Colonic mucosa (tissue), 4 donors: ENCODE results near the gene LZTS2. TPM values are rescaled to one million over a fixed set of nuclear protein-coding genes. Genes with fewer than 3 reads are reported as not detected.

Experiments used
- DNase-seq: peaks from one replicate; pipeline ENCODE4 v3.0.0-alpha.2; 2020
- H3K27ac ChIP-seq: fragments of 200-600 bp; one replicate; pipeline ENCODE4 v1.8.0; 2021
- H3K27me3 ChIP-seq: fragments of 200-600 bp; one replicate; pipeline ENCODE4 v1.8.0; 2021
- H3K36me3 ChIP-seq: fragments of 200-600 bp; one replicate; pipeline ENCODE4 v1.8.0; 2021
- H3K4me1 ChIP-seq: fragments of 200-600 bp; one replicate; pipeline ENCODE4 v1.8.0; 2021; ENCODE audit warnings: mild to moderate bottlenecking
- H3K4me3 ChIP-seq: fragments of 200-600 bp; one replicate; pipeline ENCODE4 v1.8.0; 2021
- H3K9ac ChIP-seq, 2 donors: one replicate each; pipeline ENCODE4 v1.7.0; 2013; ENCODE audit warnings: control low read depth in 2 of 2, low read depth in 2 of 2, low read length in 2 of 2
- H3K9me3 ChIP-seq: fragments of 200-600 bp; one replicate; pipeline ENCODE4 v1.8.0; 2021
- intact Hi-C: fragments of 100-400 bp; cut with DNase I; formaldehyde crosslinking; loops from one replicate; pipeline ENCODE4 v1.14.1; 2022
- total RNA-seq, 2 donors: library from RNA; stranded (reverse); fragmentation: NEBNext Ultra II Directional in 1 of 2; extraction: Animal tissue kit (Norgen Biotek cat#: 25700) in 1 of 2; gene quantifications; one replicate each; pipeline ENCODE4 v1.2.1, GENCODE V29; 2021
- TF ChIP-seq, protein P1 (sequence below): fragments of 200-600 bp; IDR thresholded peaks from one replicate; pipeline ENCODE4 v1.8.0; 2022; ENCODE audit warnings: antibody characterized with exemption, mild to moderate bottlenecking
- donor health status: healthy.
- donor health status: DM: no; HTN: no; CAD: no.
- donor health status: DM: no; HTN: no; CAD: no.

The LZTS2 gene
- total RNA-seq, 2 donors from 2014 or later: 30.8 to 36.5 TPM

DNA sequence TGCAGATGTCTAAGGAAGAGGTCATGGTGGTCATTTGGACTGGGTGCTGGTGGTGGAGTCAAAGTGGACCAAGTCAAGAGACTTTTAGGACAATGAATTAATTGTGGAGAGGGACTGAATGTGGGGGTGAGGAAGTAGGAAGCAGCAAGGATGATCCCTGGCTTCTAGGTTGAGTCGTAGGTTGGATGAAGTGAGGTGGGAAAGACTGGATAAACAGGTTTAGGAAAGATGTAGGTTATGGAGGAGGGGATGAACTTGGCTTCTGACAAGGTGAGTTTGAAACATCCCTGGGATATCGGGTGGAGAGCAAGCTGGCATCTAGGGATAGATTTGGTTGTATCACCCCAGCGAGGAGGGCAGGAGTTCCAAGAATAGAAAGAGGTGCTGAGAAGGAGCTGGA lies 22.7 kb upstream of the LZTS2 start:
- Histone ChIP-seq H3K9me3 (no peaks in the 10 kb centered on the region), H3K27ac (no peak overlapping the region), H3K4me3 (no peak overlapping the region), H3K9ac (no peak overlapping the region), H3K36me3 (peaks cover 18% of the 10 kb centered on the region), H3K27me3 (no peaks in the 10 kb centered on the region), H3K4me1 (no peaks in the 10 kb centered on the region)
- TF ChIP-seq, protein P1, sequence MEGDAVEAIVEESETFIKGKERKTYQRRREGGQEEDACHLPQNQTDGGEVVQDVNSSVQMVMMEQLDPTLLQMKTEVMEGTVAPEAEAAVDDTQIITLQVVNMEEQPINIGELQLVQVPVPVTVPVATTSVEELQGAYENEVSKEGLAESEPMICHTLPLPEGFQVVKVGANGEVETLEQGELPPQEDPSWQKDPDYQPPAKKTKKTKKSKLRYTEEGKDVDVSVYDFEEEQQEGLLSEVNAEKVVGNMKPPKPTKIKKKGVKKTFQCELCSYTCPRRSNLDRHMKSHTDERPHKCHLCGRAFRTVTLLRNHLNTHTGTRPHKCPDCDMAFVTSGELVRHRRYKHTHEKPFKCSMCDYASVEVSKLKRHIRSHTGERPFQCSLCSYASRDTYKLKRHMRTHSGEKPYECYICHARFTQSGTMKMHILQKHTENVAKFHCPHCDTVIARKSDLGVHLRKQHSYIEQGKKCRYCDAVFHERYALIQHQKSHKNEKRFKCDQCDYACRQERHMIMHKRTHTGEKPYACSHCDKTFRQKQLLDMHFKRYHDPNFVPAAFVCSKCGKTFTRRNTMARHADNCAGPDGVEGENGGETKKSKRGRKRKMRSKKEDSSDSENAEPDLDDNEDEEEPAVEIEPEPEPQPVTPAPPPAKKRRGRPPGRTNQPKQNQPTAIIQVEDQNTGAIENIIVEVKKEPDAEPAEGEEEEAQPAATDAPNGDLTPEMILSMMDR: no peak
- intact Hi-C loops: no loop called here
- DNase-seq: no peak

DNA sequence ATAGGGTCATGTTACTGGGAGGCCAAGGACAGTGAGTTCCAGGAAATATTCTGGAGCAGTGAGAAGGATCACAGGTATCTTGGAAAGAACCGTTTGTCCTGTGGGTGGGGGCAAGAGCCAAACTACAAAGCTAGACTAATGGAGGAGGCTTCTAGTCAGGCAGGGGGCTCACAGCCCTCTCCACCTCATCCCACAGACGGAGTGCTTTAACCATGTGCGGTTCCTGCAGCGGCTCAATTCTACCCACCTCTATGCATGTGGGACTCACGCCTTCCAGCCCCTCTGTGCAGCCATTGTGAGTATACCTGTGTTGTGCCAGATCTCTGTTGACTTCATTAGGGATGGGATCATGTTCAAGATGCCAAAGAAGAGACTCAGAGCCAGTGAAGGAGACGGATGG lies 22.2 kb upstream of the LZTS2 start:
- intact Hi-C loops: no loop called here
- no peaks in the 10 kb centered on the region for H3K4me1 ChIP-seq
- TF ChIP-seq, protein P1: no peak
- H3K4me3 ChIP-seq: no peak overlapping the region
- no peaks in the 10 kb centered on the region for H3K9me3 ChIP-seq
- H3K9ac ChIP-seq: no peak overlapping the region
- peaks cover 18% of the 10 kb centered on the region for H3K36me3 ChIP-seq
- no peak overlapping the region for H3K27ac ChIP-seq
- H3K27me3 ChIP-seq: no peaks in the 10 kb centered on the region
- no peak for DNase-seq

DNA sequence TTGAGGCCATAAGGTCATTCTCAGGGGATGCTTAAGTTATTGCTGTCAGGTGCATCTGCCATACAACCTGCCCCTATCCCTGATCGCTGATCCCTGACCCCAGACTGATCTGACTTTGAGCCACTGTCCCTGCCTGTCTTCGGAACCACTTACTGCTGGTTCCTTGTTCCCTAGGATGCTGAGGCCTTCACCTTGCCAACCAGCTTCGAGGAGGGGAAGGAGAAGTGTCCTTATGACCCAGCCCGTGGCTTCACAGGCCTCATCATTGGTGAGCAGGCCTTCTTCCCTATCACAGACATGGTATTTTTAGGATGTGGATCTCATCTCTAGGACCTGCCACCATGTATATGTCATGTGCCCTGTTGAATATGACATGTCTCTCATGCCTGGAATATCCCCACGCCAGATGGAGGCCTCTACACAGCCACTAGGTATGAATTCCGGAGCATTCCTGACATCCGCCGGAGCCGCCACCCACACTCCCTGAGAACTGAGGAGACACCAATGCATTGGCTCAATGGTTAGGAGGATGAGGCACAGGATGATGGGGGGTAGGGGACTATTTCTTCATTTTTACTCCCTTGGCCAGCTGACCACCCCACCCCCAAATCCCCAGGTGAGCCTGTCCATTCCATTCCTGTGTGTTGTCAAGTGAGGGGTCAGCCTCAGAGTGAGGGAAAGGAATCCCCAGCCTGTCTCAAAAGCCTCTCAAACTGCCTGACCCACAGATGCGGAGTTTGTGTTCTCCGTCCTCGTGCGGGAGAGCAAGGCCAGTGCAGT lies 21.3 kb upstream of the LZTS2 start:
- Histone ChIP-seq H3K27ac (no peak overlapping the region), H3K36me3 (peaks cover 18% of the 10 kb centered on the region), H3K4me3 (no peak overlapping the region), H3K9me3 (no peaks in the 10 kb centered on the region), H3K27me3 (no peaks in the 10 kb centered on the region), H3K4me1 (no peaks in the 10 kb centered on the region), H3K9ac (no peak overlapping the region)
- TF ChIP-seq, protein P1: no peak
- intact Hi-C loops: no loop called here
- DNase-seq: no peak

DNA sequence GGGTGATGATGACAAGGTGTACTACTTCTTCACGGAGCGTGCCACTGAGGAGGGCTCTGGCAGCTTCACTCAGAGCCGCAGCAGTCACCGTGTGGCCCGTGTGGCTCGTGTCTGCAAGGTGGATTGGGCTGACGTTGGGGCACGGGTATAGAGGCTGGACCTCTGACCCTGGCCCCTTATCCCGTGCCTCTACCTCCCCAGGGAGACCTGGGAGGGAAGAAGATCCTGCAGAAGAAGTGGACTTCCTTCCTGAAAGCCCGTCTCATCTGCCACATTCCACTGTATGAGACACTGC lies 20.8 kb upstream of the LZTS2 start:
- Histone ChIP-seq H3K4me3 (no peak overlapping the region), H3K9ac (no peak overlapping the region), H3K27me3 (no peaks in the 10 kb centered on the region), H3K27ac (no peak overlapping the region), H3K4me1 (no peaks in the 10 kb centered on the region), H3K9me3 (no peaks in the 10 kb centered on the region), H3K36me3 (peaks cover 18% of the 10 kb centered on the region)
- TF ChIP-seq, protein P1: no peak
- intact Hi-C loops: no loop called here
- no peak for DNase-seq

DNA sequence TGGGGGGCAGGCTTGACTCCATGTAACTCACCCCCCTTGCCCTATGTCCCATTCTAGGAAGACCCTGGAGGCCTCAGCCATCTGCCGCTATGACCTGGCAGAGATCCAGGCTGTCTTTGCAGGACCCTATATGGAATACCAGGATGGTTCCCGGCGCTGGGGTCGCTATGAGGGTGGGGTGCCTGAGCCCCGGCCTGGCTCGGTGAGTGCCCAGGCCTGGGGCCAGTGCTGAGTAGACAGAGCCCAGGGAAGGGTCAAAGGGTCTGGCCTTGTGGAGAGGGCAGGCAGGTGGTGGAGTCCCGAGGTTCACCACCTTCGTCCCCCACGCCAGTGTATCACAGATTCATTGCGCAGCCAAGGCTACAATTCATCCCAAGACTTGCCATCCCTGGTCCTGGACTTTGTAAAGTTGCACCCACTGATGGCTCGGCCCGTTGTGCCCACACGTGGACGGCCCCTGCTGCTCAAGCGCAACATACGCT lies 19.8 kb upstream of the LZTS2 start:
- peaks cover 18% of the 10 kb centered on the region for H3K36me3 ChIP-seq
- no peaks in the 10 kb centered on the region for H3K9me3 ChIP-seq
- DNase-seq: no peak
- H3K4me1 ChIP-seq: no peaks in the 10 kb centered on the region
- H3K9ac ChIP-seq: no peak overlapping the region
- H3K27ac ChIP-seq: no peak overlapping the region
- TF ChIP-seq, protein P1: no peak
- intact Hi-C loops: no loop called here
- H3K27me3 ChIP-seq: no peaks in the 10 kb centered on the region
- no peak overlapping the region for H3K4me3 ChIP-seq
